H1 (cell line): ENCODE results near the gene ZNF213. TPM values are rescaled to one million over a fixed set of nuclear protein-coding genes. Genes with fewer than 3 reads are reported as not detected.

ENCODE experiments used
- CTCF ChIA-PET: fragments of 300-600 bp; sonication (Branson Sonifier 250); formaldehyde crosslinking; loops from one replicate; lab custom pipeline; 2021; ENCODE audit not compliant: partially characterized antibody; lab: Charles Lee
- POLR2A ChIA-PET: fragments of 300-600 bp; sonication (Branson Sonifier 250); formaldehyde crosslinking; loops from one replicate; lab custom pipeline; 2021; ENCODE audit warnings: inconsistent platforms; ENCODE audit not compliant: partially characterized antibody; lab: Charles Lee
- DNase-seq, 2 experiments: peaks; one replicate each; pipeline versions ENCODE4 v3.0.0 to v3.0.0-alpha.2; 2010 to 2022; ENCODE audit warnings: low spot score in 2 of 2, low read depth in 1 of 2, mixed read lengths in 1 of 2
- FAIRE-seq: peaks from 2 replicates; lab custom pipeline; 2011; peaks lifted over from hg19 to GRCh38; lab: Jason Lieb, UNC
- H2AFZ ChIP-seq: 2 replicates; pipeline ENCODE4 v1.8.1; 2012; ENCODE audit warnings: low read length, inconsistent platforms
- H2AK5ac ChIP-seq: 2 replicates; pipeline ENCODE4 v1.6.1; 2013; ENCODE audit warnings: low read depth, low read length
- H2BK120ac ChIP-seq: replicated peaks from 2 replicates; pipeline ENCODE3; 2013; ENCODE audit warnings: low read depth, low read length, inconsistent platforms
- H2BK12ac ChIP-seq: 2 replicates; pipeline ENCODE4 v1.6.1; 2013; ENCODE audit warnings: low read depth, low read length
- H2BK15ac ChIP-seq: 2 replicates; pipeline ENCODE4 v1.6.1; 2013; ENCODE audit warnings: low read length
- H2BK20ac ChIP-seq: 2 replicates; pipeline ENCODE4 v1.6.1; 2013; ENCODE audit warnings: low read length
- H2BK5ac ChIP-seq: 2 replicates; pipeline ENCODE4 v1.6.1; 2013; ENCODE audit warnings: low read depth, low read length
- H3K14ac ChIP-seq: 2 replicates; pipeline ENCODE4 v1.6.1; 2013; ENCODE audit warnings: inconsistent platforms; ENCODE audit not compliant: insufficient read length
- H3K18ac ChIP-seq: 2 replicates; pipeline ENCODE4 v1.6.1; 2013; ENCODE audit warnings: low read length; ENCODE audit errors: extremely low read depth
- H3K23ac ChIP-seq: 2 replicates; pipeline ENCODE4 v1.6.1; 2013; ENCODE audit warnings: inconsistent platforms; ENCODE audit not compliant: insufficient read length
- H3K23me2 ChIP-seq: 2 replicates; pipeline ENCODE4 v1.6.1; 2013; ENCODE audit warnings: low read depth, low read length
- H3K27ac ChIP-seq: 2 replicates; pipeline ENCODE4 v1.6.1; 2011; ENCODE audit warnings: low read depth, low read length, inconsistent platforms
- H3K27me3 ChIP-seq, 4 experiments: replicated peaks in 1 of 4; 1 replicate in 1 of 4; 2 replicates in 3 of 4; pipeline versions ENCODE4 v1.6.1 to v1.8.1; 2011 to 2013; ENCODE audit warnings: low read length in 3 of 4, mild to moderate bottlenecking in 3 of 4, inconsistent platforms in 2 of 4, mixed read lengths in 2 of 4, moderate library complexity in 1 of 4; ENCODE audit not compliant: control insufficient read depth in 3 of 4, insufficient read depth in 3 of 4; ENCODE audit errors: extremely low read depth in 1 of 4
- H3K36me3 ChIP-seq, 4 experiments: 2 replicates each; pipeline versions ENCODE4 v1.6.1 to v1.8.1; 2011 to 2013; ENCODE audit warnings: mild to moderate bottlenecking in 4 of 4, low read length in 3 of 4, moderate library complexity in 2 of 4, control low read depth in 1 of 4, inconsistent platforms in 1 of 4; ENCODE audit not compliant: insufficient read depth in 4 of 4, control insufficient read depth in 2 of 4
- H3K4ac ChIP-seq: replicated peaks from 2 replicates; pipeline ENCODE3; 2013; ENCODE audit warnings: low read length, low read depth, mixed read lengths, inconsistent platforms; ENCODE audit not compliant: insufficient read length
- H3K4me1 ChIP-seq, 4 experiments: replicated peaks in 1 of 4; 1 replicate in 1 of 4; 2 replicates in 3 of 4; pipeline versions ENCODE4 v1.6.1 to v1.8.1; 2011 to 2013; ENCODE audit warnings: low read length in 3 of 4, inconsistent platforms in 2 of 4, mixed read lengths in 1 of 4; ENCODE audit not compliant: insufficient read depth in 4 of 4, control insufficient read depth in 3 of 4
- H3K4me2 ChIP-seq, 2 experiments: 2 replicates each; pipeline versions ENCODE4 v1.6.1 to v1.8.1; 2011 to 2013; ENCODE audit warnings: low read depth in 2 of 2, low read length in 2 of 2, control low read depth in 1 of 2, inconsistent platforms in 1 of 2, mild to moderate bottlenecking in 1 of 2; ENCODE audit not compliant: insufficient read depth in 1 of 2
- H3K4me3 ChIP-seq, 4 experiments: fragments of 200-600, 300-600 bp in 1 of 4; sonication (generic), shearing (Covaris generic), sonication (Bioruptor Twin) in 1 of 4; 2 replicates each; pipeline versions ENCODE4 v1.5.1 to v1.8.1; 2011 to 2016; ENCODE audit warnings: low read length in 4 of 4, low read depth in 3 of 4, control low read depth in 2 of 4, inconsistent platforms in 2 of 4, mild to moderate bottlenecking in 2 of 4, mixed read lengths in 1 of 4, moderate library complexity in 1 of 4; ENCODE audit not compliant: insufficient read depth in 2 of 4; ENCODE audit errors: extremely low read depth in 1 of 4
- H3K56ac ChIP-seq: replicated peaks from 2 replicates; pipeline ENCODE3; 2013; ENCODE audit warnings: low read depth, mild to moderate bottlenecking, mixed read lengths, low read length, inconsistent platforms; ENCODE audit not compliant: insufficient read length
- H3K79me1 ChIP-seq: 2 replicates; pipeline ENCODE4 v1.6.1; 2013; ENCODE audit warnings: low read depth, low read length, control low read depth
- H3K79me2 ChIP-seq, 2 experiments: 2 replicates each; pipeline versions ENCODE4 v1.6.1 to v1.8.1; 2012 to 2013; ENCODE audit warnings: low read length in 2 of 2, mild to moderate bottlenecking in 2 of 2, inconsistent platforms in 1 of 2; ENCODE audit not compliant: insufficient read depth in 2 of 2, control insufficient read depth in 1 of 2
- H3K9ac ChIP-seq, 4 experiments: replicated peaks in 1 of 4; 1 replicate in 1 of 4; 2 replicates in 3 of 4; pipeline versions ENCODE4 v1.6.1 to v1.8.1; 2011 to 2013; ENCODE audit warnings: low read depth in 3 of 4, low read length in 3 of 4, control low read depth in 2 of 4, mild to moderate bottlenecking in 2 of 4, moderate library complexity in 2 of 4, inconsistent platforms in 1 of 4; ENCODE audit errors: extremely low read depth in 1 of 4
- H3K9me3 ChIP-seq, 2 experiments: 2 replicates each; pipeline versions ENCODE4 v1.6.1 to v1.8.1; 2012 to 2013; ENCODE audit warnings: mild to moderate bottlenecking in 2 of 2, moderate library complexity in 2 of 2, control low read depth in 1 of 2, inconsistent platforms in 1 of 2, low read depth in 1 of 2, low read length in 1 of 2, mixed read lengths in 1 of 2; ENCODE audit not compliant: insufficient read depth in 2 of 2
- H4K20me1 ChIP-seq, 2 experiments: replicated peaks in 1 of 2; 2 replicates each; pipeline versions ENCODE3 to v1.8.1; 2011 to 2013; ENCODE audit warnings: inconsistent platforms in 2 of 2, low read length in 2 of 2, mild to moderate bottlenecking in 1 of 2; ENCODE audit not compliant: insufficient read depth in 2 of 2, control insufficient read depth in 1 of 2
- H4K5ac ChIP-seq: 2 replicates; pipeline ENCODE4 v1.6.1; 2013; ENCODE audit warnings: low read length, low read depth, mixed read lengths, inconsistent platforms; ENCODE audit not compliant: insufficient read length
- H4K8ac ChIP-seq: 2 replicates; pipeline ENCODE4 v1.8.0; 2013; ENCODE audit warnings: mild to moderate bottlenecking, moderate library complexity, low read length, inconsistent platforms; ENCODE audit not compliant: insufficient read depth; ENCODE audit errors: extremely low read depth
- H4K91ac ChIP-seq: replicated peaks from 2 replicates; pipeline ENCODE3; 2013; ENCODE audit warnings: low read length, mixed read lengths, inconsistent platforms; ENCODE audit not compliant: insufficient read length
- BACH1 ChIP-seq: IDR thresholded peaks from 2 replicates; pipeline ENCODE4 v1.6.1; 2012; ENCODE audit warnings: low read length, improper control_type of control experiment
- CHD2 ChIP-seq: IDR thresholded peaks from 2 replicates; pipeline ENCODE4 v1.6.1; 2012; ENCODE audit warnings: low read length, improper control_type of control experiment
- CREB1 ChIP-seq: IDR thresholded peaks from 2 replicates; pipeline ENCODE4 v1.6.1; 2012; ENCODE audit warnings: inconsistent platforms
- E2F6 ChIP-seq: IDR thresholded peaks from 2 replicates; pipeline ENCODE4 v1.6.1; 2012; ENCODE audit warnings: inconsistent platforms
- JUN ChIP-seq: IDR thresholded peaks from 2 replicates; pipeline ENCODE4 v1.6.1; 2011; ENCODE audit warnings: low read depth, mild to moderate bottlenecking, improper control_type of control experiment, low read length
- PHF8 ChIP-seq: fragments of 200-600 bp; sonication (generic); conservative IDR thresholded peaks from 2 replicates; pipeline ENCODE4 v1.7.1; 2012; ENCODE audit warnings: low read depth, mild to moderate bottlenecking, inconsistent platforms, low read length, moderate library complexity
- RXRA ChIP-seq: IDR thresholded peaks from 2 replicates; pipeline ENCODE4 v1.6.1; 2011; ENCODE audit warnings: low read depth, mild to moderate bottlenecking, low read length, moderate library complexity; ENCODE audit not compliant: insufficient read depth
- TBP ChIP-seq: IDR thresholded peaks from 2 replicates; pipeline ENCODE4 v1.6.1; 2011; ENCODE audit warnings: low read depth, low read length, improper control_type of control experiment
- TCF12 ChIP-seq: IDR thresholded peaks from 2 replicates; pipeline ENCODE4 v1.6.1; 2011; ENCODE audit warnings: low read depth, mild to moderate bottlenecking, low read length
- TEAD4 ChIP-seq: IDR thresholded peaks from 2 replicates; pipeline ENCODE4 v1.6.1; 2012; ENCODE audit warnings: low read depth, low read length, inconsistent platforms, mixed read lengths
- YY1 ChIP-seq: IDR thresholded peaks from 2 replicates; pipeline ENCODE4 v1.6.1; 2011; ENCODE audit warnings: low read depth, mild to moderate bottlenecking, low read length
- WGBS, 2 experiments: shearing (Covaris generic) in 1 of 2; methylation state at CpG; one replicate each; pipeline versions ENCODE4 v1.1.6 to v1.1.7; 2013 to 2015; ENCODE audit warnings: low lambda C conversion rate in 2 of 2, mixed read lengths in 2 of 2, inconsistent platforms in 1 of 2, low coverage in 1 of 2, missing lambda C conversion rate in 1 of 2; ENCODE audit not compliant: insufficient replicate concordance in 2 of 2, insufficient coverage in 1 of 2, insufficient read length in 1 of 2; ENCODE audit errors: extremely low coverage in 1 of 2, missing lambda C conversion rate in 1 of 2; 5-methylcytosine and 5-hydroxymethylcytosine counted together
- polyA plus RNA-seq, 7 experiments: library from polyadenylated mRNA; depleted of rRNA in 3 of 7; stranded (reverse) in 5 of 7; unstranded in 2 of 7; fragments of >200 nt in 5 of 7; fragments of 200-250 nt in 2 of 7; gene quantifications; 1 replicate in 5 of 7; 2 replicates in 1 of 7; 4 replicates in 1 of 7; pipeline versions ENCODE4 v1.2.1 to v1.2.3, GENCODE V29; 2011 to 2013; ENCODE audit warnings: missing spikeins in 2 of 7, mixed read lengths in 2 of 7
- total RNA-seq: library from RNA; stranded (reverse); fragmentation: NEBNext Ultra II Directional; extraction: Animal tissue kit (Norgen Biotek cat#: 25700); gene quantifications from 2 replicates; pipeline ENCODE4 v1.2.1, GENCODE V29; 2021

The ZNF213 gene
- total and polyA plus RNA-seq, 2 of the 8 experiments (the other 6 are each of a cell fraction or from before 2014, with no cell fraction given): 1.6 to 6.9 TPM

GRCh38 chr16:3171855-3172593 lies 37.2 kb downstream of the ZNF213 start:
- DNase-seq (peak in 1 of 2 experiments; percentile 96), FAIRE-seq (no peak)
- H2BK20ac ChIP-seq: no peak overlapping the region
- peaks cover 0 to 25% (median 16%) of the 10 kb centered on the region in 4 experiments; a peak in 5 of 7 replicates for H3K27me3 ChIP-seq
- CTCF ChIA-PET: interaction anchor here (0.8 to 5.6 kb wide), 15 partner anchors 9 to 295 kb away, joined by 3 to 35 read pairs (median 4); no protein-coding TSS in a partner anchor
- H3K36me3 ChIP-seq: no peaks in the 10 kb centered on the region
- no peaks in the 10 kb centered on the region for H3K79me2 ChIP-seq
- POLR2A ChIA-PET: interaction anchor here (0.8 to 5.1 kb wide), 15 partner anchors 10 to 125 kb away, joined by 3 to 28 read pairs (median 6); partner anchors contain the start of genes OR1F1 and ZSCAN10
- H3K23me2 ChIP-seq: peaks cover 26% of the 10 kb centered on the region; the same call in 1 of the 2 replicates
- H2AK5ac ChIP-seq: no peak overlapping the region
- peak overlapping the region in 2 of 4 experiments; percentile 6 to 25; a peak in 1 of 7 replicates for H3K9ac ChIP-seq
- H3K18ac ChIP-seq: peak overlapping the region; percentile 87
- no peak overlapping the region for H3K4ac ChIP-seq
- peak overlapping the region; percentile 52; the same call in 1 of the 2 replicates for H2BK5ac ChIP-seq
- no peaks in the 10 kb centered on the region for H3K9me3 ChIP-seq
- no peak overlapping the region for H3K27ac ChIP-seq
- peak overlapping the region; percentile 44 to 65 (median 56) for H3K4me3 ChIP-seq
- no peak overlapping the region for H4K5ac ChIP-seq
- H4K20me1 ChIP-seq: no peaks in the 10 kb centered on the region
- H3K4me1 ChIP-seq: peaks cover 0 to 10% (median 6%) of the 10 kb centered on the region in 4 experiments; a peak in 5 of 7 replicates
- WGBS, 2 experiments: 4% methylated on average over 36 of the region's 41 CpGs; no CpG with 5 or more reads in 1 of the 2 experiments
- no peak overlapping the region for H3K14ac ChIP-seq
- H2AFZ ChIP-seq: no peak overlapping the region
- no peak overlapping the region for H2BK120ac ChIP-seq
- peak overlapping the region; percentile 90 for H4K8ac ChIP-seq
- H3K56ac ChIP-seq: no peak overlapping the region
- no peaks in the 10 kb centered on the region for H3K79me1 ChIP-seq
- H4K91ac ChIP-seq: no peak overlapping the region
- H2BK15ac ChIP-seq: peak overlapping the region; percentile 72; the same call in 1 of the 2 replicates
- H3K4me2 ChIP-seq: peak overlapping the region; percentile 85 to 98
- 0 out of 2 replicates have a peak overlapping the region, but pooled peaks have one; percentile 43 for H2BK12ac ChIP-seq
- no peak overlapping the region for H3K23ac ChIP-seq
- TF ChIP-seq JUN (no peak), TCF12 (0 out of 2 replicates have a peak, but pooled peaks have one; percentile 57), TEAD4 (no peak), CHD2 (no peak), BACH1 (0 out of 2 replicates have a peak, but pooled peaks have one; percentile 24), YY1 (no peak), RXRA (no peak), CREB1 (peak; percentile 70), PHF8 (no peak), E2F6 (0 out of 2 replicates have a peak, but pooled peaks have one; percentile 16), TBP (peak; percentile 99)
